NB4 (cell line): Measurements from ENCODE around the gene CTCFL.

ENCODE experiments used
- MYC ChIP-seq: IDR thresholded peaks from 2 replicates; pipeline ENCODE4 v1.6.1; 2011; ENCODE audit warnings: low read depth, low read length
- POLR2A ChIP-seq: IDR thresholded peaks from 2 replicates; pipeline ENCODE4 v1.6.1; 2011; ENCODE audit warnings: mild to moderate bottlenecking; ENCODE audit not compliant: insufficient read length; ENCODE audit errors: extremely low read depth
- TF ChIP-seq, protein P1 (sequence below): IDR thresholded peaks from one replicate; pipeline ENCODE4 v1.5.1; 2012; ENCODE audit warnings: low read depth, low read length
- TF ChIP-seq, protein P2 (sequence below): IDR thresholded peaks from 2 replicates; pipeline ENCODE4 v1.6.1; 2011; ENCODE audit warnings: low read depth, low read length

DNA sequence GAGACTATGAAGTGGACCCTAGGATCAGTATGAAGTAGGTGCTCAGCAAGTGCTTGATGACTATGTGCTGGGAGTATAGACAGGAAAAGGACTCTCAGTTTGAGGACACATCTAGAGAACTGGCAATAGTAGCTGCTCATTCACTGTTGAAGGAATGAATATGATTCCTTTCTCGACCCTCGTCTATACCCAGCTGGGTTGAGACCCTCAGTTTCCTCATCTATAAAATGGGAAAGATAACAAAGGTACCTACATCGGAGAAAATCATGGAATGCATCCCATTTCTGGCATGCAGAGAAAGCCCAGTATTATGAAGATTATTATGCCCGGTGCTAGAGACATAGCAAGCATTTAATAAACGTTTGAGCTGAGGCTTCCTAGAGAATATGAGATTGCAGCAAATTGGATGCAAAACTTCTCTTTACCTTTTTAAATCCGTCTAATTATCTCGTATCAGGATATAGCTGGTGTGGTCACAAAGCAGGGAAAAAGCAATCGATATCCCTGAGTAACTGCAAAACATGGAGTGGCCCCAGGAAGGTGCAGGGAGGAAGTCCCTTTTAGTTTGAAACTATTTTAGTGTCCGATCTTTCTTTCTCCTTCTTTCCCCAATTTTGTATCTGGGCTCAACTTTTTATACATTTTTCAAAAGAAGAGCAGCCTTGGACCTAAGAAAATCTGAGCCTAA lies 33.1 kb upstream of the CTCFL start:
- TF ChIP-seq, protein P1, sequence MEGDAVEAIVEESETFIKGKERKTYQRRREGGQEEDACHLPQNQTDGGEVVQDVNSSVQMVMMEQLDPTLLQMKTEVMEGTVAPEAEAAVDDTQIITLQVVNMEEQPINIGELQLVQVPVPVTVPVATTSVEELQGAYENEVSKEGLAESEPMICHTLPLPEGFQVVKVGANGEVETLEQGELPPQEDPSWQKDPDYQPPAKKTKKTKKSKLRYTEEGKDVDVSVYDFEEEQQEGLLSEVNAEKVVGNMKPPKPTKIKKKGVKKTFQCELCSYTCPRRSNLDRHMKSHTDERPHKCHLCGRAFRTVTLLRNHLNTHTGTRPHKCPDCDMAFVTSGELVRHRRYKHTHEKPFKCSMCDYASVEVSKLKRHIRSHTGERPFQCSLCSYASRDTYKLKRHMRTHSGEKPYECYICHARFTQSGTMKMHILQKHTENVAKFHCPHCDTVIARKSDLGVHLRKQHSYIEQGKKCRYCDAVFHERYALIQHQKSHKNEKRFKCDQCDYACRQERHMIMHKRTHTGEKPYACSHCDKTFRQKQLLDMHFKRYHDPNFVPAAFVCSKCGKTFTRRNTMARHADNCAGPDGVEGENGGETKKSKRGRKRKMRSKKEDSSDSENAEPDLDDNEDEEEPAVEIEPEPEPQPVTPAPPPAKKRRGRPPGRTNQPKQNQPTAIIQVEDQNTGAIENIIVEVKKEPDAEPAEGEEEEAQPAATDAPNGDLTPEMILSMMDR, result no peak
- no peak for TF ChIP-seq POLR2A
- TF ChIP-seq, protein P2, sequence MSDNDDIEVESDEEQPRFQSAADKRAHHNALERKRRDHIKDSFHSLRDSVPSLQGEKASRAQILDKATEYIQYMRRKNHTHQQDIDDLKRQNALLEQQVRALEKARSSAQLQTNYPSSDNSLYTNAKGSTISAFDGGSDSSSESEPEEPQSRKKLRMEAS, result no peak
- no peak for TF ChIP-seq MYC
